SIG-M5 treated with dmso at 0.1 percent for 504 hours (cell line): ENCODE measurements around the gene RPS6KA4.

Experiments
- DNase-seq: peaks from one replicate; lab custom pipeline; 2025; ENCODE audit not compliant: unreplicated experiment; lab: John Stamatoyannopoulos, UW

RPS6KA4 gene

GRCh38 chr11:64347193-64347867, 11.6 kb upstream of the RPS6KA4 start:
- peak; percentile 69 for DNase-seq

DNA sequence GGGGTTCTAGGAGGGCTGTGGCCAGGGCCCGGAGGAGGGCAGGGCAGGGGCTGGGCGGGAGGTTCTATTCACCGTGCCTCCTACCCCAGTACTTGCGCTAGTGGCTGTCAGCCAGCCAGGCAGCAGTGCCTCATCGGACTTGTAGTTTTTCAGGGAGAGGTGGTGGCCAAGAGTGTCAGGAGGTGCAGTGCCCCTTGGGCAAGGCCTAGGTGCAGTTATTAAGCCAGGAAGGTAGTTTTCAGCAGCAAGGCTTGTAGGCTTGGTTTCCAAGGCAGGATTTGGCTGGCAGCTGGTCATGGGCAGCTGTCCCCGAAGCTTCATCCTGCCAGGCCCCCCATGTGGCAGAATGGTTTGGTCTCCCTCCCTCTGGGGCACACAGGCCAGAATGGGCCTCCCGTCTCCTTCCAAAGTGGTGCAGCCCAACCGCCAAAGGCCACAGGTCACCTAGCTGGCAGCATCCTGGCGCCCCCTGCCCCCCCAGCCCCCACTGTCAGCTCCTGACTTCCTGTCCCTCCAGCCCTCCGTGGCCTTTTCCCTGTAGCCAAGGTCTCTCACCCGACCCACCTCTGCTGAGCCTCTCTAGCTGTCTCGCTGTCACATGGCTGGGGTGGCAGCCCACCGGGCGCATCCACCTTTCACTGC, 10.5 kb upstream of the RPS6KA4 start:
- no peak for DNase-seq

- DNase-seq: no peak
These were observed 10.0 kb upstream of the RPS6KA4 start for GRCh38 chr11:64349025-64349387.

- no peak for DNase-seq
These were observed 9.6 kb upstream of the RPS6KA4 start for GRCh38 chr11:64349404-64349803.

- DNase-seq: no peak
These were observed 7.8 kb upstream of the RPS6KA4 start for GRCh38 chr11:64351136-64351631.

DNA sequence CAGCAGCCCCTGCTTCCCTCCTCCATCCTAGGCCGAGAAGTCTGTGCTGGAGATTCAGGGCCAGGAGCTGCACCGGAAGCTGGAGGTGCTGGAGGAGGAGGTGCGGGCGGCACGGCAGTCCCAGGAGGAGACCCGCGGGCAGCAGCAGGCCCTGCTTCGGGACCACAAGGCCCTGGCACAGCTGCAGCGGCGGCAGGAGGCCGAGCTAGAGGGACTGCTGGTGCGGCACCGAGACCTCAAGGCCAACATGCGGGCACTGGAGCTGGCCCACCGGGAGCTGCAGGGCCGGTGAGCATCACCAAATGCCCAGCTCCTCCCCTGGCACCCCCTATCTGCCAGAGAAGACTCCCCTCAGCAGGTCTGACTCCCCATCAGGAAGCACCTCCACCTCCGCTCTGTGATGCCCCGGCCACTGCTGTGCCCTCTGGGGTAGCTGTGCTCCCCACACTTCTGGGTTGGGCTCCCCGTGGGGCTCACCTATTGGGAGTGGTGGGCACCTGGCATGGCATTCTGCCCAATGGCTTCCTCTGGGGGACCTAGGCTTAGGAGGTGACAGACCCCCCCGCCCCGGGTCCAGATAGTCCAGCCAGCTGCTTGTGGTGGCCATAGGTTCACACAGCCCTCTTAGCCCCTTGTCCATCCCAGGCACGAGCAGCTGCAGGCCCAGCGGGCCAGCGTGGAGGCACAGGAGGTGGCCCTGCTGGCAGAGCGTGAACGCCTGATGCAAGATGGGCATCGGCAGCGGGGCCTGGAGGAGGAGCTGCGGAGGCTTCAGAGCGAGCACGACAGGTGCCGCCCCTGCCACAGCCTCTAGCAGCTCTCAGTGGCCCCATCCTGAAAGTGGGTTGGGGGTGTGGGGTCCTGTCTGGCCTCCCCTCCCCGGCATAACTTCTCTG, 6.6 kb upstream of the RPS6KA4 start:
- no peak for DNase-seq

DNA sequence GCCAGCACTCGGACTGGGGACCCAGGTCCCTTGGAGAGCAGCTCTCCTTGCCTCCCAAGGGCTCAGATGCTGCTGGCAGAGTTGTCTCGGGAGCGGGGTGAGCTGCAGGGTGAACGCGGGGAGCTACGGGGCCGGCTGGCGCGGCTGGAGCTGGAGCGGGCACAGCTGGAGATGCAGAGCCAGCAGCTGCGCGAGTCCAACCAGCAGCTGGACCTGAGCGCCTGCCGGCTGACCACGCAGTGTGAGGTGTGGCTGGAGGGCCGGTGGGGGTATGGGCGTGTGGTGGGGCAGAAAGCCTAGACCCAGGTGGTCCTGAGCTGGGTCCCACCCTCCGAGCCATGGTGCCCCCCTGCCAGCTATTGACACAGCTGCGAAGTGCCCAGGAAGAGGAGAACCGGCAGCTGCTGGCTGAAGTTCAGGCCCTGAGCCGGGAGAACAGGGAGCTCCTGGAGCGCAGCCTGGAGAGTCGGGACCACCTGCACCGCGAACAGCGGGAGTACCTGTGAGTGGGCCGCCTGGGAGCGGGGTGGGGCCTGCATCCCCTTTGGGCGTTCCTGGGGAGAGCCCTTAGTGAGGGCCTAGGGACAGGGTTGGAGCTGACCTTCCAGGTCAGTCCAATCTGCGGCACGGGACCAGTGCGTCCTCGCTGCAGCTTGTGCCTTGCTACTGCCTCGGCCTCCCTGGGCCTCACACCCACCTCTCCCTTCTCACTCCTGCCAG, 5.8 kb upstream of the RPS6KA4 start:
- no peak for DNase-seq

- DNase-seq: no peak
These were observed 5.1 kb upstream of the RPS6KA4 start for GRCh38 chr11:64353715-64354506.

DNA sequence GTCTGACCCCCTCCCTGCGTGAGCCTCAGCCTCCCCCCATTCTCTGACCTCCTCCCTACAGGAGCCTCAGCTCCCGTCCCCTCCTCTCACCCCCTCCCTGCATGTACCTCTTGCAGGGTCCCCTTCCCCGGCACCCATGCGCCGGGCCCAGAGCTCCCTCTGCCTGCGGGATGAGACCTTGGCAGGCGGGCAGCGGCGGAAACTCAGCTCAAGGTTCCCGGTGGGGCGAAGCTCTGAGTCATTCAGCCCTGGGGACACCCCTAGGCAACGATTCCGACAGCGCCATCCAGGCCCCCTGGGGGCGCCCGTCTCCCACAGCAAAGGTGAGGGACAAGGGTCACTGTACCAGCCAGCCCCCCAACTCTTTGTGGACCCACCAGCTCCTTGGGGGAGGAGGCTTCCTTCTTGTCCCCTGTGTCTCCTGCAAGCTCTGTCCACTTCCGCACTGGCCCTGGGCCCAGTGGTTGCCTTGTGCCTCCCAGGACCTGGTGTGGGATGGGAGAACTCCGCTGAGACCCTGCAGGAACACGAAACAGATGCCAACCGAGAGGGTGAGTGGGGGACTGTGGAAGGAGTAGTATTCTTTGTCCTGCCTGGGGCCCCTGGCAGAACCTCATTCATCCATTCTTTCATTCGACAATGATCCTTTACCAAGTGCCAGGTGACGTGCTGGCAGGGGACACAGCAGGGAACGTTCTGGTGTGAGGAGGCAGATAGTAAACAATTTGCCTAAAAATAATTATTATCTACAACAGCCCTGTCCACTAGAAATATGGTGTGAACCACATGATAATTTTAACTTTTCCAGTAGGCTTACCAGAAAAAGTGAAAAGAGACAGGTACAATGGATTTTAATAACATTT, 3.7 kb upstream of the RPS6KA4 start:
- DNase-seq: peak; percentile 81

DNA sequence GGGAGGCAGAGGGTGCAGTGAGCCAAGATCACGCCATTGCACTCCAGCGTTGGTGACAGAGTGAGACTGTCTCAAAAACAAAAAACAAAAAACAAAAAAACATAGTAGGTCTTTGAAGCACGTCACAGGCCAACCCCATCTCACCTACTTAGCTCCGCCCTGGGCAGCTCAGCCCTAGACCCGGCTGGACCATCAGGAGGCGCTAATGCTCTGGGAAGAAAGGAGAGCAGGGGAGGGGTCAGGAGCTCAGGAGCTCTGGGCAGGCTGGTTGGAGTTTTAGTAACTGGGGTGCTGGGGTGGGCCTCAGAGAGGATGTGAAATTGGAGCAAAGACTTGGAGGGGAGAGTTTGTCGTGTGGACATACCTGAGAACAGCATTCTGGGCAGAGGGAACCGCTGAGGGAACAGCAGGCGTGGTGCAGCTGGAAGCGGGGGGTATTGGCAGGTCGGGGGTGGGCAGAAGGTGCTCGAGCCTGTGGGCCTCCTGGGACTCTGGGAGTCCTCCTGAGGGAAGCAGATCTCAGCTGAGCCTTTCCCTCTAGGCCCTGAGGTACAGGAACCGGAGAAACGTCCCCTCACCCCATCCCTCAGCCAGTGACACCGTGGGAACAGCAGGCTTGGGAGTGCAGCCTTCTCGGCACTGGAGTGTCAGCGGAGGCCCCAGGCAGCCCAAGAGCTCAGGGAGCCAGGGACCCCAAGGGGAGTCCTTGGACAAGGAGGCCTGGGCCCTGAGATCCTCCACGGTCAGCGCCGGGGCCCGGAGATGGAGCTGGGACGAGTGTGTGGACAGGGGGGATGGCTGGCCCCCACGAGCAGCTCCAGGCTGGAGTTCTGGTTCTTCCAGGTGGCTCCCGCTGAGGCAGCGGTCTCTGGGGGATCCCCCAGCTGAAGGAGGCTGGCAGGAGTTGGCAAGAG, 2.2 kb upstream of the RPS6KA4 start:
- DNase-seq: peak; percentile 59

GRCh38 chr11:64357446-64357845, 1.5 kb upstream of the RPS6KA4 start:
- no peak for DNase-seq

DNA sequence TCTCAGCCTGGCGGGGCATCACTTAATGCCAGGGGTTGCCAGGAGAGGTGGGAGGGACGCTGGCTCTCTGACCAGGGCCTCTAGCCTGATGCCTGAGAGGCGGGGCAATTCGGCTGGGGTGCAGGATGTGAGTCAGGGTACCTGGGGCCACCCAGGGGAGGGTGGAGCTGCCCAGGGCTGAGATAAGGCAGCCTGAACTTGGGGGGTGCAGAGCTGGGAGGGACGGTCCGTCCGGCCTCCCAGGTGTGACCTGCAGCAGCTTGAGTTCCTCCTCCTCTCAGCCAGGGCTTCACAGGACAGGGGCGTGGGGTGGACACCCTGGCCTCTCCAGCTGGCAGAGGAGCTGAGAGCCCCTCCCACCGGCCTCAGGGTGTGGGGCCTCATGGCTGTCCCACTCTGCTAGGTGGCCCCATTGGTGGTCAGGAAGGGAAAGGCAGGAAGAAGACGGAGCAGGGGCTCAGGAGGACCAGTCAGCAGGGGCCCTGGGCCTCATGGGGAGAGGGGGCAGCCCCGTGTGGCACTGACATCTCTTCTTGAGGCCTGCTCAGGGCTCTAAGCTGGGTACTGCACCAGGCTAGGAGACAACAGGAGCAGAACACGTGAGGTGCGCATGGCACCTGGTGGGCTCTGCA, 942 bp upstream of the RPS6KA4 start:
- no peak for DNase-seq

GRCh38 chr11:64358536-64358906, 441 bp upstream of the RPS6KA4 start:
- DNase-seq: no peak

- DNase-seq: no peak
These were observed 917 bp downstream of the RPS6KA4 start for GRCh38 chr11:64359712-64360445.

DNA sequence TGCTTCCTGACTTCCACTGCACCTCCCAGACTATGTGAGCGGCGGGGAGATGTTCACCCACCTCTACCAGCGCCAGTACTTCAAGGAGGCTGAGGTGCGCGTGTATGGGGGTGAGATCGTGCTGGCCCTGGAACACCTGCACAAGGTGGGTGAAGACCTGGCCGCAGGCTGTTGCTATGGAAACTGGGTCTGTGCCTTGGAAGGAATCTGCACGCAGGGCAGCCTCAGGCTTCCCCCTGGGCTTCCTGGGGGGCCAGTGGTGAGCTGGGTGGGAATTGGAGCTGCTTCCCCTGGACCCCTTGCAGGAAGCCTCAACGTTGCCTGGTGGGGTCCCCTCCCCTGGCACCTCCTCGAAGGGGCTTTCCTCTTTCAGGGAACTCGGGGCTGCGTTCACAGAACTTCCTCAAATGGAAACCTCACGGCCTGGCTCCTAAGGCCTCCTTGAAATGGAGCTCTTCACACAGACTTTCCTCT, 1.5 kb downstream of the RPS6KA4 start:
- DNase-seq: no peak

DNA sequence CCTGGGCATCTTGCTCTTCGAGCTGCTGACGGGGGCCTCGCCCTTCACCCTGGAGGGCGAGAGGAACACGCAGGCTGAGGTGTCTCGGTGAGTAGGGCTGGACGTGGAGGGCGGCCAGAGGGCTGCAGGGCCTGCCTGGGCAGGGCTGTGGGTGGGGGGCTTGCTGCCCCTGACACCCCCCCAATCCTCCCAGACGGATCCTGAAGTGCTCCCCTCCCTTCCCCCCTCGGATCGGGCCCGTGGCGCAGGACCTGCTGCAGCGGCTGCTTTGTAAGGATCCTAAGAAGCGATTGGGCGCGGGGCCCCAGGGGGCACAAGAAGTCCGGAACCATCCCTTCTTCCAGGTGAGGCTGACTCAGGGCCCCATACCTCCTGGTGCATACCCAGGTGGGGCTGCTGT, 2.7 kb downstream of the RPS6KA4 start:
- DNase-seq: no peak

- no peak for DNase-seq
These were observed 3.4 kb downstream of the RPS6KA4 start for GRCh38 chr11:64362339-64362738.
